Kidney (tissue), 14 donors: Measurements from ENCODE around the gene TTLL13. TPM values are rescaled to one million over a fixed set of nuclear protein-coding genes. Genes with fewer than 3 reads are reported as not detected.

Experiments
- DNase-seq, 5 donors: peaks; one replicate each; pipeline ENCODE4 v3.0.0-alpha.2; 2013 to 2020
- FAIRE-seq: peaks from 2 replicates; lab custom pipeline; 2012; peaks lifted over from hg19 to GRCh38; lab: Jason Lieb, UNC
- H3K27ac ChIP-seq, 2 donors: one replicate each; pipeline ENCODE4 v1.7.0; 2013; ENCODE audit warnings: low read depth in 2 of 2, low read length in 2 of 2, inconsistent platforms in 1 of 2
- H3K27me3 ChIP-seq: one replicate; pipeline ENCODE4 v1.7.1; 2013; ENCODE audit warnings: low read length, inconsistent platforms; ENCODE audit not compliant: control insufficient read depth, insufficient read depth
- H3K36me3 ChIP-seq, 3 donors: one replicate each; pipeline versions ENCODE4 v1.7.0 to v1.7.1; 2013; ENCODE audit warnings: low read length in 3 of 3, control low read depth in 1 of 3, inconsistent platforms in 1 of 3; ENCODE audit not compliant: insufficient read depth in 3 of 3, control insufficient read depth in 2 of 3
- H3K4me1 ChIP-seq, 3 donors: one replicate each; pipeline versions ENCODE4 v1.7.0 to v1.7.1; 2013; ENCODE audit warnings: low read length in 3 of 3, inconsistent platforms in 1 of 3, low read depth in 1 of 3; ENCODE audit not compliant: control insufficient read depth in 2 of 3, insufficient read depth in 2 of 3
- H3K4me3 ChIP-seq, 3 donors: one replicate each; pipeline versions ENCODE4 v1.7.0 to v1.8.1; 2013; ENCODE audit warnings: low read length in 3 of 3, control low read depth in 1 of 3, inconsistent platforms in 1 of 3
- H3K9ac ChIP-seq, 3 donors: one replicate each; pipeline versions ENCODE4 v1.7.0 to v1.7.1; 2013; ENCODE audit warnings: low read length in 3 of 3, control low read depth in 1 of 3, inconsistent platforms in 1 of 3
- H3K9me3 ChIP-seq, 3 donors: one replicate each; pipeline versions ENCODE4 v1.7.0 to v1.7.1; 2013; ENCODE audit warnings: low read length in 3 of 3, control low read depth in 1 of 3, inconsistent platforms in 1 of 3; ENCODE audit not compliant: control insufficient read depth in 2 of 3, insufficient read depth in 1 of 3
- CTCF ChIP-seq: IDR thresholded peaks from 3 replicates; pipeline ENCODE4 v1.5.1; 2012; ENCODE audit warnings: mild to moderate bottlenecking, moderate library complexity, borderline replicate concordance; ENCODE audit not compliant: insufficient read depth; ENCODE audit errors: extremely low read depth
- intact Hi-C: fragments of 100-400 bp; cut with DNase I; formaldehyde crosslinking; loops from one replicate; pipeline ENCODE4 v1.11.1; 2022
- polyA plus RNA-seq: library from polyadenylated mRNA; stranded (reverse); fragments of 350-450 nt; fragmentation: Illumina TruSeq; extraction: RNeasy Lipid Tissue Mini Kit (QIAGEN cat#74804); gene quantifications from one replicate; pipeline ENCODE4 v1.2.3, GENCODE V29; 2014; ENCODE audit warnings: low read depth, low replicate concordance; ENCODE audit not compliant: insufficient read depth
- total RNA-seq: library from RNA; stranded (reverse); fragmentation: NEBNext Ultra II Directional; extraction: Animal tissue kit (Norgen Biotek cat#: 25700); gene quantifications from one replicate; pipeline ENCODE4 v1.2.1, GENCODE V29; 2021
- donor health status: control.
- donor health status: control.
- donor health status: control.
- donor health status: control.
- donor health status: control.
- donor health status: DM: yes; HTN: yes; CAD: no.
- donor health status: Normal renal cell carcinoma (clear cell type).

Gene TTLL13
- total and polyA plus RNA-seq, 2 donors from 2014 or later: 0.54 to 0.88 TPM

GRCh38 chr15:90239371-90239770 is 10.0 kb upstream of the TTLL13 start:
- no peak for FAIRE-seq
- H3K4me3 ChIP-seq: no peak overlapping the region
- peaks cover 0 to 7% (median 0%) of the 10 kb centered on the region in 3 donors for H3K4me1 ChIP-seq
- H3K27me3 ChIP-seq: no peaks in the 10 kb centered on the region
- no peak for DNase-seq
- peaks cover 0 to 7% (median 3%) of the 10 kb centered on the region in 3 donors for H3K36me3 ChIP-seq
- intact Hi-C loops: no loop called here
- no peaks in the 10 kb centered on the region for H3K9me3 ChIP-seq
- no peak overlapping the region for H3K9ac ChIP-seq
- TF ChIP-seq CTCF: no peak
- no peak overlapping the region for H3K27ac ChIP-seq

- H3K36me3 ChIP-seq: peaks cover 0 to 7% (median 3%) of the 10 kb centered on the region in 3 donors
- H3K9me3 ChIP-seq: no peaks in the 10 kb centered on the region
Observed at GRCh38 chr15:90240856-90241255, 8.5 kb upstream of the TTLL13 start.

GRCh38 chr15:90241343-90242192 is 7.8 kb upstream of the TTLL13 start:
- peaks cover 0 to 7% (median 3%) of the 10 kb centered on the region in 3 donors for H3K36me3 ChIP-seq
- FAIRE-seq (no peak), DNase-seq (no peak)
- H3K9me3 ChIP-seq: no peaks in the 10 kb centered on the region
- TF ChIP-seq CTCF: no peak
- H3K9ac ChIP-seq: no peak overlapping the region
- no peak overlapping the region for H3K27ac ChIP-seq
- H3K4me3 ChIP-seq: no peak overlapping the region
- no peaks in the 10 kb centered on the region for H3K27me3 ChIP-seq
- no peaks in the 10 kb centered on the region for H3K4me1 ChIP-seq
- intact Hi-C loops: no loop called here

More at GRCh38 chr15:90240856-90241255, 8.5 kb upstream of the TTLL13 start:
- H3K27ac ChIP-seq: no peak overlapping the region
- H3K27me3 ChIP-seq: no peaks in the 10 kb centered on the region
- intact Hi-C loops: no loop called here
- H3K9ac ChIP-seq: no peak overlapping the region
- H3K4me3 ChIP-seq: no peak overlapping the region
- no peaks in the 10 kb centered on the region for H3K4me1 ChIP-seq
- no peak for DNase-seq
- TF ChIP-seq CTCF: no peak
- FAIRE-seq: no peak
